ENCODE results near the gene CRYAB.

DNA sequence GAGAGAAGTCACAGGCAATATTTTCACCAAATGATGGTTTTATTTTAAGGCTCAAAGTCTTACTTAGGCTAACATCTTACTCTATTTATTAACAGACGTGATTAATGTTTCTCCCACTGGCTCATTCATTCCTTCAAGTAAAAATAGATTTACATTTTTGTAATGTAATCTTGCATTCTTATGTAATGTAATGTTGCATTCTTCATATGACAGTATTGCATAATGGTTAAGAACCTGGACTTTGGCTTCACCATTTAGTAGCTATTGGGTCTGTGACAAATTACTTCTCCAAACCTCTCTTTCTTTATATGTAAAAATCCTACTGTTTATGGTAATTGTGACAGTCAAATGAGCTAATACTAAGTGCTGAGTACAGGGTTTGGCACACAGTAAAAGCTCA, 22.3 kb upstream of the CRYAB start:
- TF ChIP-seq, protein P1, sequence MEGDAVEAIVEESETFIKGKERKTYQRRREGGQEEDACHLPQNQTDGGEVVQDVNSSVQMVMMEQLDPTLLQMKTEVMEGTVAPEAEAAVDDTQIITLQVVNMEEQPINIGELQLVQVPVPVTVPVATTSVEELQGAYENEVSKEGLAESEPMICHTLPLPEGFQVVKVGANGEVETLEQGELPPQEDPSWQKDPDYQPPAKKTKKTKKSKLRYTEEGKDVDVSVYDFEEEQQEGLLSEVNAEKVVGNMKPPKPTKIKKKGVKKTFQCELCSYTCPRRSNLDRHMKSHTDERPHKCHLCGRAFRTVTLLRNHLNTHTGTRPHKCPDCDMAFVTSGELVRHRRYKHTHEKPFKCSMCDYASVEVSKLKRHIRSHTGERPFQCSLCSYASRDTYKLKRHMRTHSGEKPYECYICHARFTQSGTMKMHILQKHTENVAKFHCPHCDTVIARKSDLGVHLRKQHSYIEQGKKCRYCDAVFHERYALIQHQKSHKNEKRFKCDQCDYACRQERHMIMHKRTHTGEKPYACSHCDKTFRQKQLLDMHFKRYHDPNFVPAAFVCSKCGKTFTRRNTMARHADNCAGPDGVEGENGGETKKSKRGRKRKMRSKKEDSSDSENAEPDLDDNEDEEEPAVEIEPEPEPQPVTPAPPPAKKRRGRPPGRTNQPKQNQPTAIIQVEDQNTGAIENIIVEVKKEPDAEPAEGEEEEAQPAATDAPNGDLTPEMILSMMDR (IDR thresholded peaks at IDR 0.05) = no peak
- TF ChIP-seq POLR2A (IDR thresholded peaks at IDR 0.05) (no peak), EP300 (IDR thresholded peaks at IDR 0.05) (no peak), POLR2AphosphoS5 (IDR thresholded peaks at IDR 0.05) (no peak)
